Activated naive CD4-positive, alpha-beta T cell treated with anti-CD3 and anti-CD28 coated beads, Interleukin-2, amount 10 ng/mL, durations not matched to agents 5 hours and 36 hours (primary cell): ENCODE data around the gene PRAMEF6. TPM values are rescaled to one million over a fixed set of nuclear protein-coding genes. Genes with fewer than 3 reads are reported as not detected.

Experiments used
- total RNA-seq, 2 experiments: library from RNA; stranded (reverse); gene quantifications; one replicate each; pipeline ENCODE4 v1.2.3, GENCODE V29; 2021

PRAMEF6 gene
- total RNA-seq, result not detected

GRCh38 chr1:12947480-12947879 is at the start of gene PRAMEF6:
Gene PRAMEF6 (minus strand): TSS chr1:12947580. CDS start chr1:12942518, 5,062 bp downstream.

GRCh38 chr1:12916310-12916709 is 31.1 kb downstream of the PRAMEF6 start, which contains the start of gene PRAMEF7:
Gene PRAMEF7 (plus strand): TSS chr1:12916610. CDS start chr1:12917693, 1,083 bp downstream.

GRCh38 chr1:12898170-12898569 is 49.2 kb downstream of the PRAMEF6 start, which contains the start of gene PRAMEF10:
Gene PRAMEF10 (minus strand): TSS chr1:12898270. CDS start chr1:12895847, 2,423 bp downstream.

Other genes starting within 250 kb of the PRAMEF6 start
- not detected for gene AADACL3, start 231.5 kb downstream of the PRAMEF6 start, total RNA-seq
- not detected for gene CFAP107, start 201.4 kb downstream of the PRAMEF6 start, total RNA-seq
- gene PRAMEF12, start 173.8 kb downstream of the PRAMEF6 start, total RNA-seq, result not detected
- not detected for gene PRAMEF1, start 156.2 kb downstream of the PRAMEF6 start, total RNA-seq
- not detected for gene PRAMEF11, start 116.2 kb downstream of the PRAMEF6 start, total RNA-seq
- gene HNRNPCL1, start 98.9 kb downstream of the PRAMEF6 start, total RNA-seq, result not detected
- gene PRAMEF2, start 90.5 kb downstream of the PRAMEF6 start, total RNA-seq, result not detected
- not detected for gene PRAMEF4, start 61.4 kb downstream of the PRAMEF6 start, total RNA-seq
- gene PRAMEF10, start 49.3 kb downstream of the PRAMEF6 start, total RNA-seq, result not detected
- gene PRAMEF7, start 31.0 kb downstream of the PRAMEF6 start, total RNA-seq, result not detected
- gene PRAMEF27, start 109.0 kb upstream of the PRAMEF6 start, total RNA-seq, result not detected
- not detected for gene HNRNPCL3, start 113.2 kb upstream of the PRAMEF6 start, total RNA-seq
- gene PRAMEF25, start 123.2 kb upstream of the PRAMEF6 start, total RNA-seq, result not detected
- gene HNRNPCL2, start 169.3 kb upstream of the PRAMEF6 start, total RNA-seq, result not detected
- gene PRAMEF26, start 208.4 kb upstream of the PRAMEF6 start, total RNA-seq, result not detected
- gene HNRNPCL4, start 218.1 kb upstream of the PRAMEF6 start, total RNA-seq, result not detected
- gene PRAMEF9, start 224.3 kb upstream of the PRAMEF6 start, total RNA-seq, result not detected